H7 (cell line): ENCODE measurements around the gene L1CAM. TPM values are rescaled to one million over a fixed set of nuclear protein-coding genes. Genes with fewer than 3 reads are reported as not detected.
A peak's percentile ranks its signal among the peaks of the same experiment; 100 is the strongest.

Experiments used
- DNase-seq: peaks from one replicate; pipeline ENCODE4 v3.0.0; 2012
- H3K27me3 ChIP-seq: 2 replicates; pipeline ENCODE4 v1.6.0; 2011; ENCODE audit warnings: mild to moderate bottlenecking, low read length; ENCODE audit not compliant: control insufficient read depth, insufficient read depth
- H3K36me3 ChIP-seq: replicated peaks from 2 replicates; pipeline ENCODE4 v1.5.1; 2011; ENCODE audit warnings: low read length; ENCODE audit not compliant: control insufficient read depth, insufficient read depth
- H3K4me3 ChIP-seq: 2 replicates; pipeline ENCODE4 v1.5.1; 2011; ENCODE audit warnings: low read depth, mild to moderate bottlenecking, control low read depth, low read length, moderate library complexity; ENCODE audit not compliant: insufficient read depth
- total RNA-seq: library from RNA; depleted of rRNA; stranded (reverse); fragments of >200 nt; shearing (Covaris generic); gene quantifications from 2 replicates; pipeline ENCODE4 v1.2.3, GENCODE V29; 2014

L1CAM gene
- total RNA-seq, 1 experiment from 2014 or later = 17.0 TPM

- Histone ChIP-seq H3K27me3 (peaks cover 1% of the 10 kb centered on the region; the same call in 1 of the 2 replicates), H3K4me3 (no peak overlapping the region), H3K36me3 (no peaks in the 10 kb centered on the region)
- no peak for DNase-seq
Measured at GRCh38 chrX:153880440-153880815, 5.5 kb downstream of the L1CAM start.

- Histone ChIP-seq H3K4me3 (no peak overlapping the region), H3K27me3 (no peaks in the 10 kb centered on the region), H3K36me3 (no peaks in the 10 kb centered on the region)
- peak; percentile 52 for DNase-seq
Measured at GRCh38 chrX:153879741-153880439, 6.1 kb downstream of the L1CAM start.

- Histone ChIP-seq H3K36me3 (no peaks in the 10 kb centered on the region), H3K27me3 (no peaks in the 10 kb centered on the region), H3K4me3 (peak overlapping the region; percentile 27; the same call in 1 of the 2 replicates)
- DNase-seq = peak; percentile 76
Measured at GRCh38 chrX:153878969-153879653, 6.9 kb downstream of the L1CAM start.

- DNase-seq = peak; percentile 38
- no peaks in the 10 kb centered on the region for H3K27me3 ChIP-seq
- H3K36me3 ChIP-seq = no peaks in the 10 kb centered on the region
- H3K4me3 ChIP-seq = no peak overlapping the region
Measured at GRCh38 chrX:153878345-153878744, 7.6 kb downstream of the L1CAM start.

GRCh38 chrX:153877571-153878261 is 8.3 kb downstream of the L1CAM start:
- H3K36me3 ChIP-seq = no peaks in the 10 kb centered on the region
- no peaks in the 10 kb centered on the region for H3K27me3 ChIP-seq
- no peak for DNase-seq
- no peak overlapping the region for H3K4me3 ChIP-seq

GRCh38 chrX:153876112-153876491 is 9.9 kb downstream of the L1CAM start:
- no peaks in the 10 kb centered on the region for H3K36me3 ChIP-seq
- no peak for DNase-seq
- no peaks in the 10 kb centered on the region for H3K27me3 ChIP-seq
- no peak overlapping the region for H3K4me3 ChIP-seq

GRCh38 chrX:153875391-153876111 is 10.4 kb downstream of the L1CAM start:
- DNase-seq = peak; percentile 93
- Histone ChIP-seq H3K36me3 (no peaks in the 10 kb centered on the region), H3K4me3 (peak overlapping the region; percentile 4; the same call in 1 of the 2 replicates)

GRCh38 chrX:153874366-153875125 is 11.4 kb downstream of the L1CAM start:
- Histone ChIP-seq H3K27me3 (no peaks in the 10 kb centered on the region), H3K4me3 (no peak overlapping the region), H3K36me3 (no peaks in the 10 kb centered on the region)
- DNase-seq = peak; percentile 33

More at GRCh38 chrX:153875391-153876111, 10.4 kb downstream of the L1CAM start:
- no peaks in the 10 kb centered on the region for H3K27me3 ChIP-seq

GRCh38 chrX:153874085-153874365 is 11.9 kb downstream of the L1CAM start:
- DNase-seq = no peak
- no peaks in the 10 kb centered on the region; the same call in 1 of the 2 replicates for H3K36me3 ChIP-seq
- no peak overlapping the region for H3K4me3 ChIP-seq
- no peaks in the 10 kb centered on the region for H3K27me3 ChIP-seq

- Histone ChIP-seq H3K36me3 (no peaks in the 10 kb centered on the region; the same call in 1 of the 2 replicates), H3K27me3 (no peaks in the 10 kb centered on the region), H3K4me3 (no peak overlapping the region)
- DNase-seq = peak; percentile 57
Measured at GRCh38 chrX:153873282-153874084, 12.5 kb downstream of the L1CAM start.

- Histone ChIP-seq H3K4me3 (no peak overlapping the region), H3K36me3 (no peaks in the 10 kb centered on the region; the same call in 1 of the 2 replicates), H3K27me3 (no peaks in the 10 kb centered on the region)
- DNase-seq = peak; percentile 48
Measured at GRCh38 chrX:153871946-153872878, 13.8 kb downstream of the L1CAM start.

- no peak overlapping the region for H3K4me3 ChIP-seq
- H3K27me3 ChIP-seq = no peaks in the 10 kb centered on the region
- no peaks in the 10 kb centered on the region; the same call in 1 of the 2 replicates for H3K36me3 ChIP-seq
- DNase-seq = peak; percentile 77
Measured at GRCh38 chrX:153871451-153871850, 14.5 kb downstream of the L1CAM start.
